ENCODE data around the gene KRTAP10-8.

Gene KRTAP10-8

DNA sequence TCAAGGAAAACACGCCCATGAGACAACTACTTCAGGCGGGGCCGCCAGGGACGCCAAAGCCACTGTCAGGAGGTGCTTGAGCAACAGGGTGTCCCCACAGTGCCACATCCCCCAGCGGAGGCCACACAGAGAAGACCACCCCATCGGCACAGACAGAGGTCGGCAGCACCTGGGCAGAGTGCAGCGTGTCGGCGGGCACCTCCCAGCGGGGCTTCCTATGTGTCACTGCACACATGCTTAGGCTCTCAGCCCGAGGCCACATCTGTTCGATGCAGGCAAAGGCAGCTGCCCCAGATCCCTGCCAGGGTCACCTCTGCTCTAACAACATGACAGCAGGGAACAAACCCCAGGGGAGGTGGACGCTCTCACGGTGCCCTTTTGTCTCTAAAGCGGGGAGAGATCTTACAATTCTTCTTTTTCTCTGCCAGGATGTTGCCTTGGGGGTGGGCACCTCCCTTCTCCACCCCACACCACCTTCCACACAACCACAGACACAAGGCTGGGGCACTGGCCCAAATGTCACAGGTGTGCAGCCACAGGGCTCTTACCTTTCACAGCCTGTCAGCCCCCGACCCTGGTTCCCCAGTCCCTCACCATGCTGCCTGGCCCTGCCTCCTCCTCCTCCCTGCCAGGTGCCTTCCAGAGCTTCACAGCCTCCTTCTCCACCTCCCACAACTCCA is 4.2 kb downstream of the KRTAP10-8 start:
- H3K36me3 ChIP-seq (ENCODE audit: control insufficient read depth, insufficient read depth, low read length), result no peaks in the 10 kb centered on the region
- no peak overlapping the region for H3K9ac ChIP-seq (ENCODE audit: low read length)
- no peak overlapping the region for H4K8ac ChIP-seq (ENCODE audit: low read depth, low read length)
- H3K18ac ChIP-seq (ENCODE audit: low read length), result no peak overlapping the region
- H3K4me1 ChIP-seq (ENCODE audit: control insufficient read depth, low read depth, low read length), result peaks cover 4% of the 10 kb centered on the region
- H3K4ac ChIP-seq (ENCODE audit: low read depth, low read length), result no peak overlapping the region
- H3K4me3 ChIP-seq (ENCODE audit: low read length), result no peak overlapping the region
- H3K27ac ChIP-seq (ENCODE audit: low read depth, low read length), result no peak overlapping the region
- H2BK5ac ChIP-seq (ENCODE audit: low read length), result no peak overlapping the region
- H2BK15ac ChIP-seq (replicated peaks; ENCODE audit: low read depth), result no peak overlapping the region
- WGBS (ENCODE audit: extremely low coverage, insufficient coverage, low lambda C conversion rate), result no CpG with 5 or more reads among the region's 17 CpGs
- H4K5ac ChIP-seq (ENCODE audit: low read length), result no peak overlapping the region
- H3K23ac ChIP-seq (ENCODE audit: low read length), result no peak overlapping the region
- no peak for DNase-seq
- H2AK5ac ChIP-seq (ENCODE audit: low read length), result no peak overlapping the region
- no peaks in the 10 kb centered on the region for H3K79me1 ChIP-seq (ENCODE audit: low read length)
- no peaks in the 10 kb centered on the region for H3K27me3 ChIP-seq (ENCODE audit: insufficient read depth, low read length, poor library complexity)
- no peak overlapping the region for H2BK120ac ChIP-seq (ENCODE audit: low read depth, low read length)
- no peaks in the 10 kb centered on the region for H3K79me2 ChIP-seq (ENCODE audit: control insufficient read depth, insufficient read depth, low read length)
- no peak overlapping the region for H3K4me2 ChIP-seq (ENCODE audit: low read length)
- no peak overlapping the region for H3K56ac ChIP-seq (ENCODE audit: low read length)

DNA sequence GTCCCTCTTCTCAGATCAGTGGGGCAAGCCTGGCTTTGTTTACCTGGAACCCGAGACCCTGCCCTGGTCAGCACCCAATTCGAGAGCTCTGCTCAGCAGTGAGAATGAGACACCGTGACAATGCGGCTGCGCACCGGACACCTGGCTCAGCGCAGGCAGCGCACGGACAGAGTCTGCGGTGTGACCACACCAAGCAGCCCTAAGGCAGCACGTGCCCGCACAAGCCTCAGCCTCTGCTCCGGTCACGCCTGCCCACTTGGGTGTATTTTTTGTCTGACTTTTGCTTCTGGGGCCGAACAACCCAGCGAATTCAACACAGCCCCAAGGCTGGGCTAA is 4.7 kb downstream of the KRTAP10-8 start:
- no peaks in the 10 kb centered on the region for H3K27me3 ChIP-seq (ENCODE audit: insufficient read depth, low read length, poor library complexity)
- no peak overlapping the region for H3K56ac ChIP-seq (ENCODE audit: low read length)
- no peak overlapping the region for H3K23ac ChIP-seq (ENCODE audit: low read length)
- no peak overlapping the region for H3K4me2 ChIP-seq (ENCODE audit: low read length)
- no peaks in the 10 kb centered on the region for H3K79me2 ChIP-seq (ENCODE audit: control insufficient read depth, insufficient read depth, low read length)
- no peak overlapping the region for H3K4ac ChIP-seq (ENCODE audit: low read depth, low read length)
- no peak overlapping the region for H2BK120ac ChIP-seq (ENCODE audit: low read depth, low read length)
- no peak overlapping the region for H3K18ac ChIP-seq (ENCODE audit: low read length)
- peaks cover 4% of the 10 kb centered on the region for H3K4me1 ChIP-seq (ENCODE audit: control insufficient read depth, low read depth, low read length)
- H2AK5ac ChIP-seq (ENCODE audit: low read length), result no peak overlapping the region
- H2BK15ac ChIP-seq (replicated peaks; ENCODE audit: low read depth), result no peak overlapping the region
- H3K79me1 ChIP-seq (ENCODE audit: low read length), result no peaks in the 10 kb centered on the region
- no peaks in the 10 kb centered on the region for H3K36me3 ChIP-seq (ENCODE audit: control insufficient read depth, insufficient read depth, low read length)
- DNase-seq, result no peak
- H4K8ac ChIP-seq (ENCODE audit: low read depth, low read length), result no peak overlapping the region
- no peak overlapping the region for H2BK5ac ChIP-seq (ENCODE audit: low read length)
- no peak overlapping the region for H3K9ac ChIP-seq (ENCODE audit: low read length)
- H3K4me3 ChIP-seq (ENCODE audit: low read length), result no peak overlapping the region
- H3K27ac ChIP-seq (ENCODE audit: low read depth, low read length), result no peak overlapping the region
- no peak overlapping the region for H4K5ac ChIP-seq (ENCODE audit: low read length)
- no CpG with 5 or more reads among the region's 16 CpGs for WGBS (ENCODE audit: extremely low coverage, insufficient coverage, low lambda C conversion rate)

DNA sequence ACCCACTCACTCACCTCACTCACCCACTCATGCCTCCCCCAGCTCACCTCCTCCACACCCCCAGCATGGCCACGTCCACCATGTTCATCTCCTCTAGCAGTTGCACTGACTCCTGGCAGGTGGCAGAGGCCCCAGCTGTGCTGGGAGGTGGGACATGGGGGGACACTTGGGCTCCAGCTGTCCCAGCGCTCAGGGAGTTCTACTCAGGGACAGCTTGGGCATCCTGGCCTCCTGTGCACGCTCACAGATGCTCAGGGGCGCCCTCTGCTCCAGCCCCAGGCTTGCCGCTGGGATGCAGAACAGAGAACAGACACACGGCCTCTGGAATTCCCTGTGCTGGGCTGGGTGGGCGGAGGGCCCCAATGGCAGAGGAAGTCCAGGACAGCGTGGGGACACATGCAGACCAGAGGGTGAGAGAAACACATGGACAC is 5.2 kb downstream of the KRTAP10-8 start:
- H4K8ac ChIP-seq (ENCODE audit: low read depth, low read length), result no peak overlapping the region
- no peak overlapping the region for H3K27ac ChIP-seq (ENCODE audit: low read depth, low read length)
- no CpG with 5 or more reads among the region's 8 CpGs for WGBS (ENCODE audit: extremely low coverage, insufficient coverage, low lambda C conversion rate)
- H2AK5ac ChIP-seq (ENCODE audit: low read length), result no peak overlapping the region
- H3K56ac ChIP-seq (ENCODE audit: low read length), result no peak overlapping the region
- H2BK15ac ChIP-seq (replicated peaks; ENCODE audit: low read depth), result no peak overlapping the region
- no peaks in the 10 kb centered on the region for H3K79me2 ChIP-seq (ENCODE audit: control insufficient read depth, insufficient read depth, low read length)
- H3K9ac ChIP-seq (ENCODE audit: low read length), result no peak overlapping the region
- no peak for DNase-seq
- no peak overlapping the region for H3K18ac ChIP-seq (ENCODE audit: low read length)
- H2BK120ac ChIP-seq (ENCODE audit: low read depth, low read length), result no peak overlapping the region
- no peak overlapping the region for H2BK5ac ChIP-seq (ENCODE audit: low read length)
- H4K5ac ChIP-seq (ENCODE audit: low read length), result no peak overlapping the region
- H3K4ac ChIP-seq (ENCODE audit: low read depth, low read length), result no peak overlapping the region
- no peaks in the 10 kb centered on the region for H3K79me1 ChIP-seq (ENCODE audit: low read length)
- no peaks in the 10 kb centered on the region for H3K27me3 ChIP-seq (ENCODE audit: insufficient read depth, low read length, poor library complexity)
- H3K4me3 ChIP-seq (ENCODE audit: low read length), result no peak overlapping the region
- H3K23ac ChIP-seq (ENCODE audit: low read length), result no peak overlapping the region
- H3K4me1 ChIP-seq (ENCODE audit: control insufficient read depth, low read depth, low read length), result peaks cover 4% of the 10 kb centered on the region
- no peak overlapping the region for H3K4me2 ChIP-seq (ENCODE audit: low read length)
- H3K36me3 ChIP-seq (ENCODE audit: control insufficient read depth, insufficient read depth, low read length), result no peaks in the 10 kb centered on the region

DNA sequence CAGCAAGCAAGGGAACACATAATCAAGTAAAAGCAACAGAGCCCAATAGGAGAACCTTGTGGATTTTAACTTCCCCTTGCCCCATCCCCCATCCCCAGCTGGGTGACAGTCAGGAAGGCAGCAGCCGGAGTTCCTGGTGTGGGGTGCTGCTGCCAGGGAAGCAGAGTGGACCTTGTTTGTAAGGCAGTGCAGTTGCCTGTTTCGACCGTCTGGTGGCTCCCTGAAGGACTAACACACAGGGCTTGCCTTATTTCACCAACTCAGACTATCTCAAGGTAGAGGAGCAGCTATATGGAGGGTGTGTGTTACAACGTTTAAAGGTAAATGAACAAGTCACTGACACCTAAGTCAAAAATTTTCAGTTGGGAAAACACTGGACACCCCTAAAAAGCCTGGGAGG is 6.6 kb downstream of the KRTAP10-8 start:
- Histone ChIP-seq H3K4me1 (ENCODE audit: control insufficient read depth, low read depth, low read length) (peaks cover 4% of the 10 kb centered on the region), H3K23ac (ENCODE audit: low read length) (no peak overlapping the region), H3K27ac (ENCODE audit: low read depth, low read length) (no peak overlapping the region), H2BK120ac (ENCODE audit: low read depth, low read length) (no peak overlapping the region), H3K56ac (ENCODE audit: low read length) (no peak overlapping the region), H4K8ac (ENCODE audit: low read depth, low read length) (no peak overlapping the region), H2BK15ac (replicated peaks; ENCODE audit: low read depth) (no peak overlapping the region), H3K4me2 (ENCODE audit: low read length) (no peak overlapping the region), H3K79me1 (ENCODE audit: low read length) (no peaks in the 10 kb centered on the region), H3K79me2 (ENCODE audit: control insufficient read depth, insufficient read depth, low read length) (no peaks in the 10 kb centered on the region), H3K27me3 (ENCODE audit: insufficient read depth, low read length, poor library complexity) (no peaks in the 10 kb centered on the region), H4K5ac (ENCODE audit: low read length) (no peak overlapping the region), H3K36me3 (ENCODE audit: control insufficient read depth, insufficient read depth, low read length) (no peaks in the 10 kb centered on the region), H3K4ac (ENCODE audit: low read depth, low read length) (no peak overlapping the region), H2BK5ac (ENCODE audit: low read length) (no peak overlapping the region), H3K9ac (ENCODE audit: low read length) (no peak overlapping the region), H3K18ac (ENCODE audit: low read length) (no peak overlapping the region), H2AK5ac (ENCODE audit: low read length) (no peak overlapping the region), H3K4me3 (ENCODE audit: low read length) (no peak overlapping the region)
- peak; percentile 66 for DNase-seq
- no CpG with 5 or more reads among the region's 4 CpGs for WGBS (ENCODE audit: extremely low coverage, insufficient coverage, low lambda C conversion rate)

DNA sequence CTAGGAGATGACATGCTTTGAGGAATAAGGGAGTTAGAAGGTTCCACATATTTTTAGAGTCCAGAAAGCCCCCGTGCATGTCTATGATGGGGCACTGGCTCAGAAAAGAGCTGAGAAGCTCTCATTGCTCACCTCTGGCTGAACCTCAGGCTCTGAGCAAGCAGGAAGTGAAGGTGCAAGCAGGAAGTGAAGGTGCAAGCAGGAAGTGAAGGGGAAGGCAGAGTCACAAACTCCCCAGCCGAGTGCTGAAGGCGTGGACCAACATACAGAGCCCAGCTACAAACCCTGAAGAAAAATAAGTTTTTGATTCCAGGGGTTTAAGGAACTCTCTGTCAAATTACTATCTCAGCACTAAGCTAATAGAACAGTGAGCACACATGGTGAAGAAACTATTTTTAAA is 7.0 kb downstream of the KRTAP10-8 start:
- Histone ChIP-seq H3K4ac (ENCODE audit: low read depth, low read length) (no peak overlapping the region), H3K79me1 (ENCODE audit: low read length) (no peaks in the 10 kb centered on the region), H2AK5ac (ENCODE audit: low read length) (no peak overlapping the region), H3K23ac (ENCODE audit: low read length) (no peak overlapping the region), H4K5ac (ENCODE audit: low read length) (no peak overlapping the region), H3K56ac (ENCODE audit: low read length) (peak overlapping the region; percentile 31), H2BK120ac (ENCODE audit: low read depth, low read length) (no peak overlapping the region), H2BK15ac (replicated peaks; ENCODE audit: low read depth) (no peak overlapping the region), H3K9ac (ENCODE audit: low read length) (no peak overlapping the region), H3K79me2 (ENCODE audit: control insufficient read depth, insufficient read depth, low read length) (no peaks in the 10 kb centered on the region), H3K18ac (ENCODE audit: low read length) (no peak overlapping the region), H2BK5ac (ENCODE audit: low read length) (no peak overlapping the region), H3K4me3 (ENCODE audit: low read length) (no peak overlapping the region), H3K36me3 (ENCODE audit: control insufficient read depth, insufficient read depth, low read length) (no peaks in the 10 kb centered on the region), H3K27ac (ENCODE audit: low read depth, low read length) (no peak overlapping the region), H4K8ac (ENCODE audit: low read depth, low read length) (no peak overlapping the region), H3K4me2 (ENCODE audit: low read length) (no peak overlapping the region), H3K27me3 (ENCODE audit: insufficient read depth, low read length, poor library complexity) (no peaks in the 10 kb centered on the region), H3K4me1 (ENCODE audit: control insufficient read depth, low read depth, low read length) (peaks cover 4% of the 10 kb centered on the region)
- no peak for DNase-seq
- WGBS (ENCODE audit: extremely low coverage, insufficient coverage, low lambda C conversion rate), result no CpG with 5 or more reads among the region's 3 CpGs

DNA sequence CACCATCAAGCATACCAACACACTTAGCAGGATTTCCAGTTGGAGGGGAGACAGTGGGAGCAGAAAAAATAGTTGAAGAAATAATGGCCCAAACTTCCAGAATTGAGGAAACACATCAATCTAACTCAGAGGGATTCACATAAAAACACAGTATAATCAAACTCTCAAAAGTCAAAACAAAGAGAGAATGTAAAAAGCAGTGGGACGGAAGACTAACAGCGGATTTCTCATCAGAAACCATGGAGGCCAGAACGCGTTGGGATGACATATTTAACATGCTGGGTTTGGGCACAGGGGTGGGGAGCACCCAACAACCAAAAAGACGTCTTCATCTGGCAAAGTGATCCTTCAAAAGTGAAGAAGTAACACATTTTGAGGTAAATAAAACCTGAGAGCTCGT is 8.0 kb downstream of the KRTAP10-8 start:
- Histone ChIP-seq H3K27me3 (ENCODE audit: insufficient read depth, low read length, poor library complexity) (no peaks in the 10 kb centered on the region), H3K23ac (ENCODE audit: low read length) (no peak overlapping the region), H3K56ac (ENCODE audit: low read length) (no peak overlapping the region), H3K18ac (ENCODE audit: low read length) (no peak overlapping the region), H3K4me1 (ENCODE audit: control insufficient read depth, low read depth, low read length) (peaks cover 4% of the 10 kb centered on the region), H3K4ac (ENCODE audit: low read depth, low read length) (no peak overlapping the region), H2BK15ac (replicated peaks; ENCODE audit: low read depth) (no peak overlapping the region), H3K4me2 (ENCODE audit: low read length) (no peak overlapping the region), H3K36me3 (ENCODE audit: control insufficient read depth, insufficient read depth, low read length) (no peaks in the 10 kb centered on the region), H3K79me1 (ENCODE audit: low read length) (no peaks in the 10 kb centered on the region), H2BK120ac (ENCODE audit: low read depth, low read length) (no peak overlapping the region), H3K27ac (ENCODE audit: low read depth, low read length) (no peak overlapping the region), H2BK5ac (ENCODE audit: low read length) (no peak overlapping the region), H4K5ac (ENCODE audit: low read length) (no peak overlapping the region), H4K8ac (ENCODE audit: low read depth, low read length) (no peak overlapping the region), H3K4me3 (ENCODE audit: low read length) (no peak overlapping the region), H3K79me2 (ENCODE audit: control insufficient read depth, insufficient read depth, low read length) (no peaks in the 10 kb centered on the region), H2AK5ac (ENCODE audit: low read length) (no peak overlapping the region), H3K9ac (ENCODE audit: low read length) (no peak overlapping the region)
- no peak for DNase-seq
- WGBS (ENCODE audit: extremely low coverage, insufficient coverage, low lambda C conversion rate), result no CpG with 5 or more reads among the region's 6 CpGs

All from mesendoderm (in vitro differentiated cells).